Sigmoid colon (tissue), 7 donors: ENCODE measurements around the gene RETREG3. TPM values are rescaled to one million over a fixed set of nuclear protein-coding genes. Genes with fewer than 3 reads are reported as not detected.
"Not testable (repeated sequence)": the region's sequence is repeated elsewhere in the genome, so short reads cannot be mapped to it uniquely, and the experiment has no call there.

Source experiments
- DNase-seq: peaks from one replicate; pipeline ENCODE4 v3.0.0-alpha.2; 2019
- H3K27ac ChIP-seq, 4 donors: fragments of 200-600 bp; sonication (generic); one replicate each; pipeline ENCODE4 v1.5.1; 2016 to 2019; ENCODE audit warnings: mild to moderate bottlenecking in 1 of 4
- H3K27me3 ChIP-seq, 3 donors: fragments of 200-600 bp; sonication (generic); one replicate each; pipeline ENCODE4 v1.5.1; 2019; ENCODE audit warnings: mild to moderate bottlenecking in 1 of 3
- H3K36me3 ChIP-seq, 4 donors: fragments of 200-600 bp; sonication (generic); one replicate each; pipeline ENCODE4 v1.5.1; 2016 to 2019
- H3K4me1 ChIP-seq, 4 donors: fragments of 200-600 bp; sonication (generic); one replicate each; pipeline ENCODE4 v1.5.1; 2017 to 2019
- H3K4me3 ChIP-seq, 4 donors: fragments of 200-600 bp; sonication (generic); one replicate each; pipeline ENCODE4 v1.5.1; 2017 to 2019; ENCODE audit warnings: mild to moderate bottlenecking in 2 of 4, moderate library complexity in 1 of 4
- H3K9me3 ChIP-seq, 4 donors: fragments of 200-600 bp in 3 of 4; sonication (generic) in 3 of 4; one replicate each; pipeline versions ENCODE4 v1.5.1 to v1.6.1; 2013 to 2019
- CTCF ChIP-seq, 4 experiments: fragments of 450-650 bp in 3 of 4; fragments of 200-600 bp in 1 of 4; IDR thresholded peaks; one replicate each; pipeline ENCODE4 v1.5.1; 2016 to 2019; ENCODE audit warnings: antibody characterized with exemption in 4 of 4, mild to moderate bottlenecking in 3 of 4, moderate library complexity in 2 of 4
- EP300 ChIP-seq, 4 donors: sonication (generic); formaldehyde crosslinking; IDR thresholded peaks; one replicate each; pipeline ENCODE4 v1.6.1; 2017; ENCODE audit warnings: antibody characterized with exemption in 4 of 4
- POLR2A ChIP-seq, 2 donors: fragments of 450-650 bp; IDR thresholded peaks; one replicate each; pipeline ENCODE4 v1.6.1; 2016; ENCODE audit warnings: antibody characterized with exemption in 2 of 2, mild to moderate bottlenecking in 2 of 2, moderate library complexity in 2 of 2
- POLR2AphosphoS5 ChIP-seq, 4 donors: sonication (generic); formaldehyde crosslinking; IDR thresholded peaks; one replicate each; pipeline ENCODE4 v1.6.1; 2017; ENCODE audit warnings: antibody characterized with exemption in 4 of 4
- WGBS, 2 donors: extraction: QIAGEN DNeasy Blood & Tissue Kit; methylation state at CpG; one replicate each; pipeline ENCODE4 v1.1.7; 2013; 5-methylcytosine and 5-hydroxymethylcytosine counted together
- intact Hi-C: fragments of 100-400 bp; cut with DNase I; formaldehyde crosslinking; loops from one replicate; pipeline ENCODE4 v1.15.1; 2023
- polyA plus RNA-seq, 3 donors: library from polyadenylated mRNA; stranded (reverse); fragments of 200-250 nt; gene quantifications; one replicate each; pipeline ENCODE4 v1.2.3, GENCODE V29; 2013
- total RNA-seq, 4 donors: library from RNA; depleted of rRNA; stranded (reverse); fragments of >200 nt; gene quantifications; one replicate each; pipeline ENCODE4 v1.1.0, GENCODE V29; 2016
- donor health status: healthy with polysubstance abuse.
- donor health status: Bipolar disorder and iron deficiency.
- donor health status: healthy.

Gene RETREG3
- total and polyA plus RNA-seq, 7 donors = 7.2 to 82.0 (median 47.1) TPM

GRCh38 chr17:42544874-42545283, 64.3 kb downstream of the RETREG3 start:
- intact Hi-C loops = no loop called here
- Histone ChIP-seq H3K27me3 (peaks cover 0 to 7% (median 0%) of the 10 kb centered on the region in 3 donors), H3K27ac (no peak overlapping the region), H3K4me3 (no peak overlapping the region), H3K9me3 (no peaks in the 10 kb centered on the region), H3K36me3 (peaks cover 0 to 42% (median 10%) of the 10 kb centered on the region in 4 donors), H3K4me1 (peaks cover 0 to 12% (median 6%) of the 10 kb centered on the region in 4 donors)
- no peak for DNase-seq
- WGBS, 2 donors = 81% methylated on average over 8 of the region's 8 CpGs
- TF ChIP-seq EP300 (IDR thresholded peaks at IDR 0.05) = no peak
- no peak for TF ChIP-seq POLR2AphosphoS5 (IDR thresholded peaks at IDR 0.05)
- TF ChIP-seq POLR2A (IDR thresholded peaks at IDR 0.05) = no peak
- TF ChIP-seq CTCF (IDR thresholded peaks at IDR 0.05) = no peak

- Histone ChIP-seq H3K9me3 (no peaks in the 10 kb centered on the region), H3K4me1 (peaks cover 0 to 7% (median 5%) of the 10 kb centered on the region in 4 donors), H3K36me3 (peaks cover 0 to 56% (median 19%) of the 10 kb centered on the region in 4 donors), H3K27ac (no peak overlapping the region), H3K4me3 (no peak overlapping the region), H3K27me3 (peaks cover 0 to 5% (median 0%) of the 10 kb centered on the region in 3 donors)
- no peak for TF ChIP-seq POLR2A (IDR thresholded peaks at IDR 0.05)
- no peak for TF ChIP-seq CTCF (IDR thresholded peaks at IDR 0.05)
- no peak for TF ChIP-seq EP300 (IDR thresholded peaks at IDR 0.05)
- TF ChIP-seq POLR2AphosphoS5 (IDR thresholded peaks at IDR 0.05) = no peak
- no peak for DNase-seq
- 95 to 96% methylated on average over 39 of the region's 39 CpGs for WGBS, 2 donors
- intact Hi-C loops = no loop called here
Observed at GRCh38 chr17:42543190-42544079, 65.7 kb downstream of the RETREG3 start.

- Histone ChIP-seq H3K4me3 (no peak overlapping the region), H3K4me1 (peaks cover 0 to 11% (median 9%) of the 10 kb centered on the region in 4 donors), H3K27me3 (no peaks in the 10 kb centered on the region), H3K36me3 (peaks cover 0 to 62% (median 20%) of the 10 kb centered on the region in 4 donors), H3K27ac (no peak overlapping the region), H3K9me3 (no peaks in the 10 kb centered on the region)
- no peak for TF ChIP-seq CTCF (IDR thresholded peaks at IDR 0.05)
- TF ChIP-seq EP300 (IDR thresholded peaks at IDR 0.05) = no peak
- TF ChIP-seq POLR2AphosphoS5 (IDR thresholded peaks at IDR 0.05) = no peak
- no peak for TF ChIP-seq POLR2A (IDR thresholded peaks at IDR 0.05)
- intact Hi-C loops = no loop called here
- 58 to 72% methylated on average over 17 of the region's 17 CpGs for WGBS, 2 donors
- DNase-seq = no peak
Observed at GRCh38 chr17:42541041-42541833, 67.9 kb downstream of the RETREG3 start.

GRCh38 chr17:42540558-42540957, 68.6 kb downstream of the RETREG3 start:
- H3K4me3 ChIP-seq, DNase-seq, H3K27me3 ChIP-seq, intact Hi-C loops, H3K9me3 ChIP-seq, H3K27ac ChIP-seq: not testable (repeated sequence)
- WGBS, 2 donors = 93 to 97% methylated on average over 4 of the region's 4 CpGs
- peaks cover 0 to 62% (median 20%) of the 10 kb centered on the region in 4 donors for H3K36me3 ChIP-seq
- H3K4me1 ChIP-seq = peaks cover 0 to 15% (median 12%) of the 10 kb centered on the region in 4 donors

GRCh38 chr17:42538482-42538881, 70.7 kb downstream of the RETREG3 start:
- 96% methylated on average over 14 of the region's 14 CpGs for WGBS, 2 donors
- Histone ChIP-seq H3K9me3 (no peaks in the 10 kb centered on the region), H3K36me3 (peaks cover 0 to 53% (median 20%) of the 10 kb centered on the region in 4 donors), H3K4me3 (no peak overlapping the region), H3K27ac (no peak overlapping the region), H3K27me3 (no peaks in the 10 kb centered on the region), H3K4me1 (peaks cover 0 to 21% (median 19%) of the 10 kb centered on the region in 4 donors)
- DNase-seq = no peak
- TF ChIP-seq POLR2A (IDR thresholded peaks at IDR 0.05) = no peak
- TF ChIP-seq EP300 (IDR thresholded peaks at IDR 0.05) = no peak
- TF ChIP-seq POLR2AphosphoS5 (IDR thresholded peaks at IDR 0.05) = no peak
- TF ChIP-seq CTCF (IDR thresholded peaks at IDR 0.05) = no peak
- intact Hi-C loops = no loop called here
